Mesenteric fat pad (tissue), 1 donor: ENCODE results near the gene THPO. TPM values are rescaled to one million over a fixed set of nuclear protein-coding genes. Genes with fewer than 3 reads are reported as not detected.

Experiments used
- DNase-seq: peaks from one replicate; pipeline ENCODE4 v3.0.0-alpha.2; 2020; ENCODE audit warnings: low spot score
- long read RNA-seq: library from polyadenylated mRNA; unstranded; transcript quantifications from one replicate; pipeline ENCODE4 v2.0.0, GENCODE V29; 2020
- total RNA-seq: library from RNA; stranded (reverse); fragmentation: NEBNext Ultra II Directional; extraction: Animal tissue kit (Norgen Biotek cat#: 25700); gene quantifications from one replicate; pipeline ENCODE4 v1.2.1, GENCODE V29; 2021
- donor health status: DM: yes; HTN: yes; CAD: no.

Gene THPO
- total RNA-seq = 1.1 TPM
- long read RNA-seq, partial matches to known transcripts = 0 of 2 reads
- long read RNA-seq, other reads (novel, unspliced or antisense) = 1 of 2 reads

- DNase-seq = no peak
These were observed at the start of gene THPO for GRCh38 chr3:184377882-184378445. TSS of gene THPO (minus strand) at chr3:184378207. CDS start at chr3:184376259, 1,948 bp downstream.

GRCh38 chr3:184426691-184427141 is 48.7 kb upstream of the THPO start:
- no peak for DNase-seq

- no peak for DNase-seq
These were observed 45.6 kb upstream of the THPO start for GRCh38 chr3:184423561-184423960.

- DNase-seq = no peak
These were observed 41.2 kb upstream of the THPO start for GRCh38 chr3:184419171-184419570.

- DNase-seq = peak; percentile 85
These were observed 39.8 kb upstream of the THPO start for GRCh38 chr3:184417619-184418327.

GRCh38 chr3:184415203-184415490 is 37.1 kb upstream of the THPO start:
- no peak for DNase-seq

- DNase-seq = peak; percentile 60
These were observed 36.6 kb upstream of the THPO start for GRCh38 chr3:184414418-184415202.

GRCh38 chr3:184409946-184410500 is 32.0 kb upstream of the THPO start:
- no peak for DNase-seq

- no peak for DNase-seq
These were observed 31.4 kb upstream of the THPO start for GRCh38 chr3:184409331-184409926.

GRCh38 chr3:184405075-184406030 is 27.3 kb upstream of the THPO start:
- DNase-seq = no peak

GRCh38 chr3:184399410-184399809 is 21.4 kb upstream of the THPO start:
- DNase-seq = no peak

GRCh38 chr3:184395320-184395660 is 17.3 kb upstream of the THPO start:
- no peak for DNase-seq

- no peak for DNase-seq
These were observed 13.3 kb upstream of the THPO start for GRCh38 chr3:184391266-184391665.

GRCh38 chr3:184389935-184390528 is 12.0 kb upstream of the THPO start:
- no peak for DNase-seq

GRCh38 chr3:184389384-184389783 is 11.4 kb upstream of the THPO start:
- DNase-seq = no peak

- no peak for DNase-seq
These were observed 10.9 kb upstream of the THPO start for GRCh38 chr3:184388936-184389230.

GRCh38 chr3:184388164-184388935 is 10.3 kb upstream of the THPO start:
- no peak for DNase-seq

GRCh38 chr3:184387174-184387714 is 9.2 kb upstream of the THPO start:
- no peak for DNase-seq
